A375 (cell line): ENCODE measurements around the gene OR5W2. TPM values are rescaled to one million over a fixed set of nuclear protein-coding genes. Genes with fewer than 3 reads are reported as not detected.

ENCODE experiments used
- small RNA-seq: library from RNA; depleted of rRNA; stranded (forward); fragments of <200 nt; gene quantifications from one replicate; pipeline ENCODE3, GENCODE V24; 2014
- total RNA-seq: library from RNA; depleted of rRNA; stranded (reverse); fragments of >200 nt; shearing (Covaris generic); gene quantifications from 2 replicates; pipeline ENCODE4 v1.2.3, GENCODE V29; 2014; rRNA removed

The OR5W2 gene
- not detected in 2 replicates for total RNA-seq

GRCh38 chr11:55914482-55914881 lies at the start of gene OR5W2:
Gene OR5W2, minus strand, starts transcription at chr11:55914582. Its CDS starts 0 bp downstream, at chr11:55914582.

GRCh38 chr11:55936300-55936699 lies 21.9 kb upstream of the OR5W2 start, which contains the start of gene OR5I1:
Gene OR5I1, minus strand, starts transcription at chr11:55936400. Its CDS starts 0 bp downstream, at chr11:55936400.

GRCh38 chr11:55882997-55883396 lies 31.4 kb downstream of the OR5W2 start, which contains the start of gene TRIM51:
Gene TRIM51, plus strand, starts transcription at chr11:55883297. Its CDS starts 2,132 bp downstream, at chr11:55885429.

Small RNA genes lying within 50 kb of the gene (small RNA-seq; reads per million reads assigned to genes)
- gene AC036111.3, result not detected

Other genes starting within 250 kb of the OR5W2 start
- not detected in 2 replicates for gene OR5D13, start 141.1 kb downstream of the OR5W2 start, total RNA-seq
- not detected in 2 replicates for gene OR5D14, start 119.0 kb downstream of the OR5W2 start, total RNA-seq
- not detected in 2 replicates for gene OR5L1, start 103.2 kb downstream of the OR5W2 start, total RNA-seq
- not detected in 2 replicates for gene OR5D18, start 95.0 kb downstream of the OR5W2 start, total RNA-seq
- not detected in 2 replicates for gene OR5L2, start 87.4 kb downstream of the OR5W2 start, total RNA-seq
- not detected in 2 replicates for gene OR5D16, start 75.8 kb downstream of the OR5W2 start, total RNA-seq
- gene TRIM51, start 31.3 kb downstream of the OR5W2 start, total RNA-seq, result 1.0 and 1.2 TPM in 2 replicates
- gene OR5I1, start 21.8 kb upstream of the OR5W2 start, total RNA-seq, result not detected in 2 replicates
- gene OR10AG1, start 55.4 kb upstream of the OR5W2 start, total RNA-seq, result not detected in 2 replicates
- gene OR5F1, start 80.0 kb upstream of the OR5W2 start, total RNA-seq, result not detected in 2 replicates
- gene OR5AS1, start 113.1 kb upstream of the OR5W2 start, total RNA-seq, result not detected in 2 replicates
- not detected in 2 replicates for gene OR8I2, start 178.7 kb upstream of the OR5W2 start, total RNA-seq
- not detected in 2 replicates for gene OR8H2, start 189.1 kb upstream of the OR5W2 start, total RNA-seq
- not detected in 2 replicates for gene OR8H3, start 207.8 kb upstream of the OR5W2 start, total RNA-seq
- not detected in 2 replicates for gene OR8J3, start 225.6 kb upstream of the OR5W2 start, total RNA-seq
- gene OR8K5, start 245.7 kb upstream of the OR5W2 start, total RNA-seq, result not detected in 2 replicates